HL-60/S4 treated with retinoic acid at 250 ng/mL for 4 days and 3 days (cell line): ENCODE data around the gene TEX12.

ENCODE experiments used
- in situ Hi-C: fragments of 300-500 bp; cut with MboI; formaldehyde crosslinking; loops from 2 replicates; pipeline ENCODE4 v1.7.0; 2022; ENCODE audit warnings: low sequenced_read_pairs

TEX12 gene

DNA sequence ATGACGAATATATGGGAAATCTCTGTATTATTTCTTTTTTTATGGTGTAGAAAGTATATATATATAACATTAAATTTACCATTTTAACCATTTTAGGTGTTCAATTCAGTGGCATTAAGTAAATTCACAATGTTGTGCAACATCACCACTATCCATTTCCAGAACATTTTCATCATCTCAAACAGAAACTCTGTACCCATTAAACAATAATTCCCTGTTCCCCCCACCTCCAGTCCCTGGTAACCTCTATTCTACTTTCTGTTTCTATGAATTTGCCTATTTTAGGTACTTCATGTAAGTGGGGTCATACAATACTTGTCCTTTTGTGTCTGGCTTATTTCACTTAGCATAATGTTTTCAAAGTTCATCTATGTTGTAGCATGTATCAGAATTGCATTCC lies 43.7 kb downstream of the TEX12 start:
- in situ Hi-C loops = loop anchor here (25.0 kb wide), 1 partner anchor 1076 kb away; no protein-coding TSS in a partner anchor

- in situ Hi-C loops = loop anchor here (25.0 kb wide), 1 partner anchor 1076 kb away; no protein-coding TSS in a partner anchor
These were observed 44.4 kb downstream of the TEX12 start for GRCh38 chr11:112211536-112211935.

- in situ Hi-C loops = loop anchor here (25.0 kb wide), 1 partner anchor 1075 kb away; no protein-coding TSS in a partner anchor
These were observed 45.1 kb downstream of the TEX12 start for GRCh38 chr11:112212290-112212689.

GRCh38 chr11:112212710-112213109 lies 45.5 kb downstream of the TEX12 start:
- in situ Hi-C loops = loop anchor here (25.0 kb wide), 1 partner anchor 1075 kb away; no protein-coding TSS in a partner anchor

- in situ Hi-C loops = loop anchor here (25.0 kb wide), 1 partner anchor 1074 kb away; no protein-coding TSS in a partner anchor
These were observed 46.6 kb downstream of the TEX12 start for GRCh38 chr11:112213753-112214152.

- in situ Hi-C loops = loop anchor here (25.0 kb wide), 1 partner anchor 1072 kb away; no protein-coding TSS in a partner anchor
These were observed 48.4 kb downstream of the TEX12 start for GRCh38 chr11:112215621-112216020.

- in situ Hi-C loops = loop anchor here (25.0 kb wide), 1 partner anchor 1071 kb away; no protein-coding TSS in a partner anchor
These were observed 49.5 kb downstream of the TEX12 start for GRCh38 chr11:112216561-112217105.

GRCh38 chr11:112219476-112220232 lies 52.5 kb downstream of the TEX12 start:
- in situ Hi-C loops = loop anchor here (5.0 to 25.0 kb wide), 2 partner anchors 58 to 1068 kb away; no protein-coding TSS in a partner anchor

DNA sequence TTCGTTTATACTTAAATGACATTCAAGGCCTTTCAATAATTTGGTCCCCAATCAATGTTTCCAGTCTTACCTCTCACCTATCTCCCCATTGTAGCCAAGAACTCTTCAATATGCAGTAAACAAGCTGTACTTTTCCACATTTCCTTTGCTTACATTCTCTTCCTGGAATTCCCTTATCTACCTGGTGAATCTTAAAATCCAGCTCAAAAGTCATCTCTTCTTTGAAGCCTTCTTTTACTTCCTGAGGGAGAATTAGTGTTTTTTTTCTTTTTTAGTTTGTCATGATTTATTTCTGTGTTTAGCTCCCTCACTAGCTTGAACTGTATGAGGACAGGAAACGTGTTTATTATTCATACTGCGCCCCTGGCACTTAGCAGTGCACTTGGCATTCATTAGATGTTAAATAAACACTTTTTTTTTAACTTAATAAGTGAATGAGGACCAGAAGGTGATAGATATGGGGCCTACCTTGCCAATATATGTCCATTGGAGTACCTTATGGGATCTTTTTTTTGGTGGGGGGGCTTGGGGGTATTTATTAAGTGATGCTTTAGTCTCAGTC lies 54.2 kb downstream of the TEX12 start:
- in situ Hi-C loops = loop anchor here (5.0 to 25.0 kb wide), 2 partner anchors 56 to 1066 kb away; no protein-coding TSS in a partner anchor
